HUES6 (cell line): Measurements from ENCODE around the gene CDK14.

Source experiments
- H3K27ac ChIP-seq: 2 replicates; pipeline ENCODE4 v1.7.0; 2013; ENCODE audit warnings: low read depth, mild to moderate bottlenecking, low read length, inconsistent platforms
- H3K27me3 ChIP-seq: 2 replicates; pipeline ENCODE4 v1.6.1; 2013; ENCODE audit warnings: low read length; ENCODE audit not compliant: control insufficient read depth, insufficient read depth
- H3K36me3 ChIP-seq: 2 replicates; pipeline ENCODE4 v1.6.1; 2013; ENCODE audit warnings: low read length; ENCODE audit not compliant: control insufficient read depth, insufficient read depth
- H3K4me1 ChIP-seq: 2 replicates; pipeline ENCODE4 v1.6.1; 2013; ENCODE audit warnings: low read length; ENCODE audit not compliant: control insufficient read depth, insufficient read depth
- H3K4me3 ChIP-seq: 2 replicates; pipeline ENCODE4 v1.5.1; 2013; ENCODE audit warnings: low read depth, low read length
- H3K9ac ChIP-seq: one replicate; pipeline ENCODE4 v1.6.1; 2013; ENCODE audit warnings: mild to moderate bottlenecking, low read length
- H3K9me3 ChIP-seq: 2 replicates; pipeline ENCODE4 v1.6.1; 2013; ENCODE audit warnings: low read depth, low read length; ENCODE audit not compliant: control insufficient read depth, insufficient read depth

CDK14 gene

GRCh38 chr7:90999989-91000979, 404.2 kb downstream of the CDK14 start:
- Histone ChIP-seq H3K27ac (peak overlapping the region; percentile 38), H3K9me3 (no peaks in the 10 kb centered on the region), H3K9ac (no peak overlapping the region), H3K4me3 (no peak overlapping the region), H3K27me3 (no peaks in the 10 kb centered on the region), H3K36me3 (no peaks in the 10 kb centered on the region), H3K4me1 (peaks cover 4% of the 10 kb centered on the region; the same call in 1 of the 2 replicates)

DNA sequence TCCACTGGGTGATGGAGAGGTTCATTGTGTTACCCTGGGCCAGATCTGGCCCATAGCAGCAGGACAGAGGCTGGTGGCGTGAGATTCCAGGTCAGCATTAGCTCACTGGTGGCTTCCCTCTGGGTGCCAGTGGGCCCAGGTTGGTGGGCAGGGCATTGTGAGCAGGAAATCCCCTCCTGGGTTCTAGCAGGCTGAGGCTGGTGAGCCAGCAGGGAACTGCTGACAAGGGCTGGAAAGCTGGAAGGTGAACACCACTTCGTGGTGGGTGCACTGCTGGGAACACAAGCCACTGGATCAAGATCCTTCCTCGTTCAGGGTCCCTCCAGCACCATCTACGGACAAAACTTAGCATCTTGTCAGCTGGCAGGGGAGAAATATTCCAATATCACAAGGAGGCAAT, 408.9 kb downstream of the CDK14 start:
- no peaks in the 10 kb centered on the region for H3K36me3 ChIP-seq
- peaks cover 4% of the 10 kb centered on the region; the same call in 1 of the 2 replicates for H3K4me1 ChIP-seq
- H3K27ac ChIP-seq = no peak overlapping the region
- no peak overlapping the region for H3K4me3 ChIP-seq
- no peaks in the 10 kb centered on the region for H3K9me3 ChIP-seq
- H3K9ac ChIP-seq = no peak overlapping the region
- H3K27me3 ChIP-seq = no peaks in the 10 kb centered on the region

DNA sequence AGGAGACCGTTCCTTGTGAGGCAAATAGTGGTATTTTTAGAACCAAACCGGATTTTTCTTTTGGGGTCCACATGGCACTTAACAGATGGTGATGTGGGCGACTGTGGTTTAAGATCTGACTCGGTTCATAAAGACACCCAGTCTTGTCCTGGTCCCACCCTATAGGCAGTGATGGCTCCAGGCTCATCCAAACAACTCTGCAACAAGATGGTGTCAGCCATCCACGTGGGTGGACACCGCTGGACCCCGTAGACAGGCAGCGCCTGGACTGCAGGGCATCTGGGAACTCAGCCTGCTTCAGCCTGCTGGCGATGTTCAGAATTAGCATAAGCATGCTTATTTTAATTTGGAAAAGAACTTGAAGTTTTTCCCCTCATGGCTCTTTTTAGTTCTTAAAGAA, 409.7 kb downstream of the CDK14 start:
- no peak overlapping the region for H3K9ac ChIP-seq
- no peak overlapping the region for H3K27ac ChIP-seq
- no peak overlapping the region for H3K4me3 ChIP-seq
- H3K4me1 ChIP-seq = no peaks in the 10 kb centered on the region
- H3K27me3 ChIP-seq = no peaks in the 10 kb centered on the region
- no peaks in the 10 kb centered on the region for H3K36me3 ChIP-seq
- H3K9me3 ChIP-seq = no peaks in the 10 kb centered on the region

- no peak overlapping the region for H3K9ac ChIP-seq
- H3K4me1 ChIP-seq = no peaks in the 10 kb centered on the region
- H3K27me3 ChIP-seq = no peaks in the 10 kb centered on the region
- H3K9me3 ChIP-seq = no peaks in the 10 kb centered on the region
- H3K36me3 ChIP-seq = no peaks in the 10 kb centered on the region
- no peak overlapping the region for H3K27ac ChIP-seq
- no peak overlapping the region for H3K4me3 ChIP-seq
Measured at GRCh38 chr7:91007371-91007770, 411.2 kb downstream of the CDK14 start.

GRCh38 chr7:91013078-91013477, 417.0 kb downstream of the CDK14 start:
- H3K9ac ChIP-seq = no peak overlapping the region
- no peak overlapping the region for H3K4me3 ChIP-seq
- no peak overlapping the region for H3K27ac ChIP-seq
- no peaks in the 10 kb centered on the region for H3K4me1 ChIP-seq
- H3K27me3 ChIP-seq = no peaks in the 10 kb centered on the region
- H3K9me3 ChIP-seq = no peaks in the 10 kb centered on the region
- no peaks in the 10 kb centered on the region for H3K36me3 ChIP-seq

DNA sequence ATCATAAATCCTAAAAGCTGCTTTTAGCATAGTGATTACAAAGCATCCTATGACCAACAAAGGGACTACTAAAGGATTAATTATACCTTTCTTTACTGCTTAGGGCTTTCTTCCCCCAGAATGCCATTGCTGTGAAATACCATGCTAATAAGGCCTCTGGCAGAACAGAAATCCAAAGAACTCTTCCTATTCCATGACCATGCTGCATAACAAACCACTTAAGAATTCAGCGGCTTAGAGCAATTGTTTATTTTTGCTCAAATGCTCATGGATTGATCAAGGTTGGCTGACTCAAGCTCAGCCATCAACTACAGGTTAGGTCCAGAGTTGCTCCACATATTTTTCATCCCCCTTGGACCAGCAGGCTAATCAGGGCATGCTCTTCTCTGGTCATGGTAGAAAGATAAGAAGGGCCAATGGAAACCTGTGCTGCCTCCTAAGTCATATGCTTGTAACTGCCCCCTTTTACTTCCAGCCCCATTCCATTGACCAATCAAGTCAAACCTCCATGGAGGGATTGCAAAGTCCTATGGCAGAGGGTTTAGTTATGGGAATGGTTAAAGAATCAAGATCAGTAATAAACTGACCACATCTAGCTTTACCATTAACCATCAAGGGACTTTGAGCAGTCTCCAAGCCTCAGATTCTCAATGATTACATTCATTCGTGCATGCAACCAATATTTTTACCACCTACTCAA, 423.7 kb downstream of the CDK14 start:
- H3K4me1 ChIP-seq = no peaks in the 10 kb centered on the region
- H3K9ac ChIP-seq = no peak overlapping the region
- H3K4me3 ChIP-seq = no peak overlapping the region
- H3K36me3 ChIP-seq = no peaks in the 10 kb centered on the region
- H3K27ac ChIP-seq = no peak overlapping the region
- no peaks in the 10 kb centered on the region for H3K9me3 ChIP-seq
- H3K27me3 ChIP-seq = no peaks in the 10 kb centered on the region

DNA sequence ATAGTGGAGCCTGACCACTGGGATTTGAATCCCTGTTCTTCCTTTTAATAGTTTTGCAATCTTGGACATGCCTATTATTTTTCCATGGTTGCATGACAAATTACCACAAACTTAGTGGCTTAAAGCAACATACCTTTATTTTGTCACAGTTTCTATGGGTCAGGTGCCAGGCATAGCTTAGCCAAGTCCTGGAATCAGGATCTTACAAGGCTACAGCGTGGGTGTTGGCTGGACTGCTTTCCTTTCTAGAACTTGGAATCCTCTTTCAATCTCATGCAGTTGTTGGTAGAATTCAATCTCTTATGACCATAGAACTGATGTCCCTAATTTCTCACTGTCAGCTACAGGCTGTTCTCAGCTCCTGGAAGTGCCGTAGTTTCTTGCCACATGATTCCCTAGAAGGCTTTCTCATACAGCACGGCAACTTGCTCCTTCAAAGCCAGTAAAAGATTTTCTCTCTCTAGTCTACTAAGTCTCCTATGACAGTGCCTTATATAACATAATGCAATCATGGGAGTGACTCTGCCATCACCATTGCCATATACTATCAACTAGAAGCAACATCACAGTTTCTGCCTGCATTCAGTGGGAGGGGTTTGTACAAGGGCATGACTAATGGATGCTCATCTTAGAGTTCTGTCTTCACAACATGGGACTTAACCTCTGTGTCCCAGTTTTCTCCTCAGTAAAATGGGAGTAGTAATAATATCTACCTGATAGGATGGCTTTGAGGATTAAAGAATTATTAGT, 424.7 kb downstream of the CDK14 start:
- Histone ChIP-seq H3K9ac (no peak overlapping the region), H3K9me3 (no peaks in the 10 kb centered on the region), H3K36me3 (no peaks in the 10 kb centered on the region), H3K27ac (no peak overlapping the region), H3K27me3 (no peaks in the 10 kb centered on the region), H3K4me3 (no peak overlapping the region), H3K4me1 (no peaks in the 10 kb centered on the region)

GRCh38 chr7:91021956-91022355, 425.8 kb downstream of the CDK14 start:
- Histone ChIP-seq H3K4me3 (no peak overlapping the region), H3K9me3 (no peaks in the 10 kb centered on the region), H3K4me1 (no peaks in the 10 kb centered on the region), H3K9ac (no peak overlapping the region), H3K27ac (no peak overlapping the region), H3K27me3 (no peaks in the 10 kb centered on the region), H3K36me3 (no peaks in the 10 kb centered on the region)

GRCh38 chr7:91025906-91026390, 429.8 kb downstream of the CDK14 start:
- Histone ChIP-seq H3K36me3 (no peaks in the 10 kb centered on the region), H3K4me1 (peaks cover 10% of the 10 kb centered on the region), H3K27ac (no peak overlapping the region), H3K9ac (no peak overlapping the region), H3K9me3 (no peaks in the 10 kb centered on the region), H3K4me3 (no peak overlapping the region), H3K27me3 (no peaks in the 10 kb centered on the region)

- H3K9me3 ChIP-seq = no peaks in the 10 kb centered on the region
- no peaks in the 10 kb centered on the region for H3K27me3 ChIP-seq
- H3K9ac ChIP-seq = no peak overlapping the region
- H3K4me1 ChIP-seq = peaks cover 33% of the 10 kb centered on the region
- no peak overlapping the region for H3K27ac ChIP-seq
- no peak overlapping the region for H3K4me3 ChIP-seq
- H3K36me3 ChIP-seq = no peaks in the 10 kb centered on the region
Measured at GRCh38 chr7:91029688-91030087, 433.6 kb downstream of the CDK14 start.
